GM19099 (cell line): ENCODE measurements around the gene SSBP2.

Source experiments
- POLR2A ChIP-seq: IDR thresholded peaks from 3 replicates; pipeline ENCODE4 v1.6.1; 2011; ENCODE audit warnings: low read depth; ENCODE audit not compliant: insufficient read length; ENCODE audit errors: extremely low read depth

The SSBP2 gene

DNA sequence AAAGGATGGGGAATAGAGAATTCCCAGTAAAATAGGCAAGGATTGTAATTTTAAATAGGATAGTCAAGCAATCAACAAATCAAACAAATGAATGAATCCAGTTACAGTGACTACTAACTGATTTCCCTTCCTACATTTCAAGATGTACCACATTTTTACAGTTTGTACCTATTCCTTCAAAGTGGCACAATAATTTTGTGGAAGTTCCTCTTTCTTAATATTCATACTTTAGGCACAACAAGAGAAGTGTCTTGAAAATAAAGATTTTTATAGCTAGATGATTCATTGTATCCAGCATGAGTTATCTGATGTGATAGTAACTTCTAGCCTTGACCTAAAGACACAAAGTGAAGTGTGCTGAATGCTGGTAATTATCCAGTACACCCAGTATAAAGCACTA lies 234.8 kb downstream of the SSBP2 start:
- TF ChIP-seq POLR2A: no peak

GRCh38 chr5:81513982-81514381 lies 236.9 kb downstream of the SSBP2 start:
- no peak for TF ChIP-seq POLR2A

GRCh38 chr5:81513473-81513872 lies 237.4 kb downstream of the SSBP2 start:
- TF ChIP-seq POLR2A: no peak

GRCh38 chr5:81506900-81507588 lies 243.9 kb downstream of the SSBP2 start:
- TF ChIP-seq POLR2A: no peak

GRCh38 chr5:81506378-81506777 lies 244.5 kb downstream of the SSBP2 start:
- no peak for TF ChIP-seq POLR2A

DNA sequence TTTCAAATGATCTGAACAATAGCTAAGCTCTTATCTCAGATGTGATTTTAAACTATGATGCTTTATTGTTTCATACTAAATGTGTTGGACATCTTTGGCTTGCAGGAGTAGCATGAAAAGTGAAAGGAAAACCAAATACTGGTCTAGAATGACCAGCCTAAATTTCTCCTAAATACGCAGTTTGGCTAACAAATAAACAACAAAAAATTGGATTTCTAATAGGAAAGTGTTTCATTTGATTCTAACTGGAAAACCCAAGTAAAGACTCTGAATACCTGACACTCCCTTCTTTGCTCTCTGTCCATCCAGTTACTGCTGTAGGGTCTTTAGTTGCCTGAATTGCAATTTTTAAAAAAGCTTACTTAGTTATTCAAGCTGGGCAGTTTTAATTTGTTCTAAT lies 245.2 kb downstream of the SSBP2 start:
- TF ChIP-seq POLR2A: no peak

GRCh38 chr5:81495286-81495685 lies 255.6 kb downstream of the SSBP2 start:
- TF ChIP-seq POLR2A: no peak

DNA sequence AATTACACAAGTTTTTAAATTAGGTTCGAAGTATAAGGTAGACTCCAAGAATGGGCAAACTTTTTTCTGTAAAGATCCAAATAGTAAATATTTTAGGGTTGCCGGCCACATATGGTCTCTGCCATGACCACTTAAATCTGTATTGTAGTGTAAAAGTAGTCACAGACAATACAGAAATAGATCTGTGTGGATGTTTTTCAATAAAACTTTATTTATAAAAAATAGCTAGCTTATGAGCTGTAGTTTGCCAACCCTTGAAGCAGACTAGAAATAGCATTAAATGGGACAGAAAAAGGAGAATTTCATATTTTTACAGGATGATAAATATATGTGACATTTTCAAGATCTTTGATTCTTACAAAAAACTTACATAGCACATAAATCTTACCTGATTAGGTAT lies 262.0 kb downstream of the SSBP2 start:
- no peak for TF ChIP-seq POLR2A

- TF ChIP-seq POLR2A: no peak
These were observed 264.2 kb downstream of the SSBP2 start for GRCh38 chr5:81486711-81487110.

- no peak for TF ChIP-seq POLR2A
These were observed 268.3 kb downstream of the SSBP2 start for GRCh38 chr5:81482595-81482994.

GRCh38 chr5:81469676-81470075 lies 281.2 kb downstream of the SSBP2 start:
- no peak for TF ChIP-seq POLR2A

DNA sequence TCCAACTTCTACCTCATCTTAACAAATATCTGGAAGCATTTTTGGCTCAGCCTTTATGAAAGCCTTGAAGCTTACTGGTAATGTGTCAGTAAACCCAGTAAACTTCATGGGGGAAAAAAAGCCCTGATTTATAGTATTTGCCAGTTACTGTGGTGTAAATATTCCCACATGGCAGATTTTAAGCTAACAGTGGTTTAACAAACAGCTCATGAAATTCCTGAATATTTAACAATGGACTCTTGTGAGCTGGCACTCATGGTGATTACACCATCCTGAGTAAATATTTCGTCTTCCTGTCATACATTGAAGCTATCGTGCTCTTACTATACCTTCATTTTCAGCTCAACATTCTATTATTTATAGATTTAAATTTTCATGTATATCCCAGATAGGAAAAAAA lies 300.0 kb downstream of the SSBP2 start:
- TF ChIP-seq POLR2A: no peak

GRCh38 chr5:81435023-81435422 lies 315.9 kb downstream of the SSBP2 start:
- TF ChIP-seq POLR2A: no peak

DNA sequence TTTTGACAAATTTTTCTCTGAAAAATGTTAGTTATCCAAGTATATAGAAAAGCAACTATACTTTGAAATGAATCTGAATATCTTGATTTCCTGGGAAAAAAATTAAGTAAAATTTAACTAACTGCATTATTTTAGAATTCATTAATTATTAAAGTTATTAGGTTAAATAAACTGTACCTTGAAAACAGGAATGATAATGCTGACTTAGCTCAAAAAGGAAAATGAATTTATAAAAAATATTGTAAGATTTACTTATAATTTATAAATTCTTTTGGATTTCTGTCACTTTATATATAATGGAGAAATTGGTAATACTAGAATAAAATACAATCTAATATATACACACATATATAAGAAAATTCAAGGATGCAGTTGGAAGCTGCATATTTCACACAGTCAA lies 320.9 kb downstream of the SSBP2 start:
- TF ChIP-seq POLR2A: no peak

- TF ChIP-seq POLR2A: no peak
These were observed 321.5 kb downstream of the SSBP2 start for GRCh38 chr5:81429363-81429762.

GRCh38 chr5:81428861-81429260 lies 322.0 kb downstream of the SSBP2 start:
- no peak for TF ChIP-seq POLR2A

DNA sequence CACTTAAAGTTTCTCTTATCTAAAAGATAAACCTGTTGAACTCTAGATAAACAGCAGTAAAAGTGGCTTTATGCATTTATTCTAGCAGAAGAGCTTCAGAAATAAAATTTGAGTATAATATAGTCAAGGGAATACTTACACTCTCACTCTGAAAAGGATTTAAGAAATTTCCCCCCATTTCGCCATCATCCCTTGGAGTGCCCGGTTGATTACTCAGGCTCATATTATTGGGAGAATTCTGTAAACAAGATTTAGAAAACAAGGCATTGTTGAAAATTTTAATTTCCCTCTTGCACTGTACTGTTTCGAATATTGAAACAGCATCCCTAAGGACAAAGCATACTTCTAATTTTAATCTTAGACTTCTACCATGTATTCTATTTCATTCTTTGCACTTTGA lies 322.5 kb downstream of the SSBP2 start:
- TF ChIP-seq POLR2A: no peak
